Measurements from ENCODE around the gene ST13.
"Not testable (repeated sequence)": the region's sequence is repeated elsewhere in the genome, so short reads cannot be mapped to it uniquely, and the experiment has no call there.

ST13 gene

GRCh38 chr22:40856513-40857308, at the start of gene ST13, which contains the start of gene XPNPEP3:
Gene ST13, minus strand, starts transcription at chr22:40856639. Its CDS starts 99 bp downstream, at chr22:40856540.
Gene XPNPEP3, plus strand, starts transcription at chr22:40857148. Its CDS starts 34 bp downstream, at chr22:40857182.
- peak; percentile 97 for DNase-seq

GRCh38 chr22:40904101-40904500, 47.7 kb upstream of the ST13 start:
- DNase-seq, result no peak

- peak; percentile 7 for DNase-seq
Observed at GRCh38 chr22:40898850-40899357, 42.5 kb upstream of the ST13 start.

GRCh38 chr22:40894417-40894816, 38.0 kb upstream of the ST13 start:
- DNase-seq, result no peak

- DNase-seq, result no peak
Observed at GRCh38 chr22:40890881-40891280, 34.4 kb upstream of the ST13 start.

GRCh38 chr22:40889116-40889515, 32.7 kb upstream of the ST13 start:
- DNase-seq, result no peak

- DNase-seq, result no peak
Observed at GRCh38 chr22:40878922-40879321, 22.5 kb upstream of the ST13 start.

- no peak for DNase-seq
Observed at GRCh38 chr22:40877488-40877887, 21.0 kb upstream of the ST13 start.

- DNase-seq, result no peak
Observed at GRCh38 chr22:40876907-40877306, 20.5 kb upstream of the ST13 start.

GRCh38 chr22:40875111-40875510, 18.7 kb upstream of the ST13 start:
- no peak for DNase-seq

- no peak for DNase-seq
Observed at GRCh38 chr22:40874016-40874415, 17.6 kb upstream of the ST13 start.

- DNase-seq, result not testable (repeated sequence)
Observed at GRCh38 chr22:40868379-40868778, 11.9 kb upstream of the ST13 start.

GRCh38 chr22:40867109-40867508, 10.7 kb upstream of the ST13 start:
- DNase-seq, result no peak

GRCh38 chr22:40862537-40862936, 6.1 kb upstream of the ST13 start:
- no peak for DNase-seq

GRCh38 chr22:40862013-40862412, 5.6 kb upstream of the ST13 start, which contains the start of gene DNAJB7:
Gene DNAJB7, minus strand, starts transcription at chr22:40862113. Its CDS starts 119 bp downstream, at chr22:40861994.
- no peak for DNase-seq

GRCh38 chr22:40857309-40857855, 943 bp upstream of the ST13 start:
- DNase-seq, result no peak

GRCh38 chr22:40855979-40856512, 393 bp downstream of the ST13 start:
- DNase-seq, result no peak

GRCh38 chr22:40855071-40855978, 1.1 kb downstream of the ST13 start:
- peak; percentile 4 for DNase-seq

- no peak for DNase-seq
Observed at GRCh38 chr22:40853961-40854360, 2.5 kb downstream of the ST13 start.

- DNase-seq, result no peak
Observed at GRCh38 chr22:40853333-40853732, 3.1 kb downstream of the ST13 start.

GRCh38 chr22:40845816-40846215, 10.6 kb downstream of the ST13 start:
- DNase-seq, result not testable (repeated sequence)

GRCh38 chr22:40844951-40845350, 11.5 kb downstream of the ST13 start:
- DNase-seq, result no peak

- DNase-seq, result no peak
Observed at GRCh38 chr22:40838486-40838885, 18.0 kb downstream of the ST13 start.

Measured in stimulated activated naive CD4-positive, alpha-beta T cell treated with Interleukin-2 at 50 U/mL for 16 hours (primary cell).